HG02678 (cell line): ENCODE data around the gene PEMT.

Experiments used
- ATAC-seq: cut with Tn5 transposase; IDR thresholded peaks from one replicate; pipeline ENCODE4 v1.9.1; 2021; ENCODE audit warnings: mild to moderate bottlenecking, moderate library complexity; ENCODE audit not compliant: unreplicated experiment

Gene PEMT

DNA sequence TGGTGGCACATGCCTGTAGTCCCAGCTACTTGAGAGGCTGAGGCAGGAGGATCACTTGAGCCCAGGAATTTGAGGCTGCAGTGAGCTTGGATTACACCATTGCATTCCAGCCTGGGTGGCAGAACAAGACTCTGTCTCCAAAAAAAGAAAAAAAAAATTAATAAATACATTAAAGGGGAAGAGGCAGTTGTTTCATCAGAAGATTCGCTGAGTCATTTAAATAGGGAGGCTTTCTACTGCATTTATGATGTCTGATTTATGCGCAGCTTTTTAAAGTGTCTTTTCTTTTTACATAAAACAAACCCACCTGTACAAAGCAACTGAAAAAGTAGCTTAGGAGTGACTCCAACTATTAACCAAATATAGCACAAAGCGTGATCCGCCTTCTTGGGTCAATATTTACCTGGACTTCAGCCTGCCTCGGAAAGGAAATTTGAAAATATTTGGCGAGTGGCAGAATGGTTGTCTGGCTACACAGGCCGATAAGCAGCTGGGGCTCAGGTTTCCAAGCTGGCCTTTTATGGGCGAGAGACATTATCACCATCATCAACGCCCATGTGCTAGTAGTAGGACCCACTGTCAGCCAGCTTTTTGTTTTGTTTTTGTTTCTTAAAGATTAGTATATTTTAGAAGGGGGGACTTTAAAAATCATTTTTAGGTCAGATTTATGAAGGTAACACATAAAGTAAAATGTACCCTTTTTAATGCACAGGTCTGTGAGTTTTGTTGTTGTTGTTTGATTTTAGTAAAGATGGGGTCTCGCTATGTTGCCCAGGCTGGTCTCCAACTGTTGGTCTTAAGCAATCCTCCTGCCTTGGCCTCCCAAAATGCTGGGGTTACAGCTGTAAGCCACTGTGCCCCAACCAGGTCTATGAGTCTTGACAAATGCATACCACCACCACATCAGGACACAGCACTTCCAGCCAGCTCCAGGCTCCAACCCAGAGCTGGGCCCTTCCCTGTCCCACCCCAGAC lies 52.8 kb downstream of the PEMT start:
- ATAC-seq = no peak

GRCh38 chr17:17537311-17538099 lies 54.0 kb downstream of the PEMT start:
- no peak for ATAC-seq

- no peak for ATAC-seq
Observed at GRCh38 chr17:17536702-17537101, 54.8 kb downstream of the PEMT start.

DNA sequence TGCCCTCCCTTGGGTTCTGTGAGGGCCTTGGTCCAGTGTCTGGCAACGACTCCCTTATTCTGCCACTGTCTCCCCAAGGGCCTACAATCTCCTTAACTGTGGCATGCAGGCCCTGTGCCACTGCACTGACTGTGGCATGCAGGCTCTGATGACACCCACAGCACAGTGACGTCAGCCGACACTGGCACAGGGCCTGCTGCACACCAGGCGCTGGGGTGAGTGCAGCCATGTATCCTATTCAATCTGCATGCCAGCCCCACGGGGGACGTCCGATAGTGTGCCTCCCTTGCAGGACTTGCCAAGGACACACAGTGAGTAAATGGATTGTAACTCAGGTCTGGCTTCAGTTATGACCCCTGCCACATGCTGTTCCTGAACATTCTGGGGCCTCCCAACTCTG lies 55.6 kb downstream of the PEMT start:
- no peak for ATAC-seq

DNA sequence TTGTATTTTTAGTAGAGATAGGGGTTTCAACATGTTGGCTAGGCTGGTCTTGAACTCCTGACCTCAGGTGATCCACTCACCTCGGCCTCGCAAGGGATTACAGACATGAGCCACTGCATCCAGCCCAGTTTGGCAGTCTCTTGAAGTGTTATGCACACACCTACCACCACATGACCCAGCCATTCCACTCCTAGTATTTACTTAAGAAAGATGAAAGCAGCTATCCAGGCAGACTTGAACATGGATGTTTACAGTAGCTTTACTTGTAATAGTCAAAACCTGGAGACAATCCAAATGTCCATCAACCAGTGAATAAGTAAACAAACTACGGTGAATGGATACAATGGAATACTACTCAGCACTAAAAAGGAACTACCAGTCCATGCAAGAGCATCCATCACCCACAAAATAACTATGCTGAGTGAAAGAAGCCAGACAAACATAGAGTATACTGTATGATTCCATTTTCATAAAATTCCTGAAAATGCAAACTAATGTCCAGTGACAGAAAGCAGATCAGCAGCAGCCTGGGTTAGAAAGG lies 57.5 kb downstream of the PEMT start:
- ATAC-seq = no peak

GRCh38 chr17:17532991-17533390 lies 58.5 kb downstream of the PEMT start:
- no peak for ATAC-seq

DNA sequence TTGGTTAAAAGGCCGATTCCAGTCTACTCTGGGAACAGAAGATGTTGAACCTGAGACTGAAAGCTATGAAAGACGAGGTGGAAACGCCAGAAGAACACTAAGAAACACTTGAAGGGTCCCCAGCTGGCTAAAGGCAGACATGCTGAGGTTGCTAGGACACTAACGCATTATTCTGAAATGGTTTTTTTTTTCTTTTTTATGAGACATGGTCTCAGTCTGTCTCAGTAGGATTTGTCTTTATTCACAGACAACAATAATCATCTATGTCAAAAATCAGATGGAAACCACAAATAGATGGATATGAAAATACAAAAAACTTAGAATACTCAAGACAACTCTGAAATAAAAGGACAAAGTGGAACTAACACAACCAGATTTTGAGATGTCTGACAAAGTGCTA lies 60.4 kb downstream of the PEMT start:
- no peak for ATAC-seq

DNA sequence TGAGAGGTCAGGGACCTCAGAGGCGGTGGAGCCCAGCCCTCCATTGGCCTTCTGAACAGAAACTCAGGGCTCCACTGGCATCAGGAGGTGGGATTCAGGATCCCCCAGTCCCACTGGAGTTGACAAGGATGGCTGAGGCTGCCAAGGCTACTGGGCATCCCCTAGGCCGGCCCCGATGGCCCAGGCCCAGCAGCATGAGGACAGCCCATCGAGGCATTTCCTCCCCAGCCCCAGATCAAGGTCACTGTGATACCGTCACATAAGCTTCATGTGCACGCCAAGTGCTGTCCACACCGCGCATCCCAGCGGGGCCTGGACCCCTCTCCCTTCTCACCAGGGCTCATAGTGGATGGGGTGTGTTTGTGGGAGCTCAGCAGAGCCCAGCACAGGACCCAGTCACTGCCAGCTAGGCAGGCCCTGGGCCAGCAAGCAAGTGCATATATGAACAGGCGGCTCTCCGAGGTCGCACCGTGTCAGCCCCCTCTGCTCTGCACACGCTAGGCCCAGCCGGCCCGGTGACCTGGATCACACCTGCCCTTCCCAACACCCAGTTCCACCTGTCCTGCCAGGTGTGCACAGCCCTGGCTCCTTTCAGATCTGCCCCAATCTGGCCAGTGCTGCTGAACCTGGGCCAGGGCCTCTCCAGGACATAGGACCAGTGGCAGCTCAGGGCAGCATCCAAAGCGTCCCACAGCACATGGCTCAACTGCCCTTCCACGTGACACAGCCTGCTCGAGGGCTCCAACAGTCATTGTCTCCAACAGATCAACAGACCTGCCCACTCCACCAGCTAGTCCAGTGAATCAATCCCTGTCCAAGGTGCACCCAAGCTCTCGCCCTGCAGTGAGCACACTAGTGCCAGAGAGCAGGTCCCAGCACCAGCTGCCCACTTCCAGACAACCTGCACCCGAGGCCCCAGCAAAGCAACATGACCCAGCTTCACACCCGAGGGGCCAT lies 62.5 kb downstream of the PEMT start:
- ATAC-seq = no peak

GRCh38 chr17:17527956-17528500 lies 63.5 kb downstream of the PEMT start:
- no peak for ATAC-seq

DNA sequence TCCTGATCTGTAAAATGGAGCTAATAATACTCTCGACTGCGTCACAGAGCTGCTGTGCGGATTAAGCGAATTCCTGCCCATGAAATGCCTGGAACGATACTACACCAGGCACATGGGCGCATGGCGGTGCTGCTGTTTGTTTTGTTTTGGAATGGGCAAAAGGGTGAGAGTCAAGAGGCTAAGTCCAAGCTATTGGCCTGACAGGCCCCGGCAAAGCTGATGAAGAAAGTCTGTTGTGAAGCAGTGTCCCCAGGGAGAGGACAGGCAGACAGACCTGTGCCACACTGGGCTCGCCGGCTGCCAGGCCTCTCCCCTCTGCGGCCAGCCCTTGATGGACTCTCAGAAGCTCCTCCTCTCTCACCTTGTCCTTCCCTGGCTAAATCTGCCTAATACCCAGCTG lies 64.0 kb downstream of the PEMT start:
- no peak for ATAC-seq

- ATAC-seq = no peak
Observed at GRCh38 chr17:17526369-17526768, 65.1 kb downstream of the PEMT start.

GRCh38 chr17:17525956-17526355 lies 65.6 kb downstream of the PEMT start:
- no peak for ATAC-seq

DNA sequence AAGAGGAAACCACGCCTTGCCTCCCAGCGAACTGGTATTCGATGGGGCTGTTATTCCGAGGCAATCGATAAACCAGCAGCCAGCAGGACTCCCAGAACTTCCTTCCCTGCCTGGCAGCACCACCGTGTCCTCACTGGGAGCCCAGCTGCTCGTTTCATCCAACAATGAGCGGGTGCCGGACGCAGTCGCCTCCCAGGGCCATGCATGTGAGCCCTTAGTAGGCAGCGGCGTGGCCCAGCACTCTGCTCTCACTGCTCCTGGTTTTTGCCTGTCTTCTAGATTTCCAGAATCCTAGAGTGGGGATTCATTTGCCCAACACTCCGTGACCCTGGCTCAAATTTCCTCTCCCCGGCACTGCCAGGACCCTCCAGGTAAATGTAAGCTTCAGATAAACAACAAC lies 66.2 kb downstream of the PEMT start:
- no peak for ATAC-seq

DNA sequence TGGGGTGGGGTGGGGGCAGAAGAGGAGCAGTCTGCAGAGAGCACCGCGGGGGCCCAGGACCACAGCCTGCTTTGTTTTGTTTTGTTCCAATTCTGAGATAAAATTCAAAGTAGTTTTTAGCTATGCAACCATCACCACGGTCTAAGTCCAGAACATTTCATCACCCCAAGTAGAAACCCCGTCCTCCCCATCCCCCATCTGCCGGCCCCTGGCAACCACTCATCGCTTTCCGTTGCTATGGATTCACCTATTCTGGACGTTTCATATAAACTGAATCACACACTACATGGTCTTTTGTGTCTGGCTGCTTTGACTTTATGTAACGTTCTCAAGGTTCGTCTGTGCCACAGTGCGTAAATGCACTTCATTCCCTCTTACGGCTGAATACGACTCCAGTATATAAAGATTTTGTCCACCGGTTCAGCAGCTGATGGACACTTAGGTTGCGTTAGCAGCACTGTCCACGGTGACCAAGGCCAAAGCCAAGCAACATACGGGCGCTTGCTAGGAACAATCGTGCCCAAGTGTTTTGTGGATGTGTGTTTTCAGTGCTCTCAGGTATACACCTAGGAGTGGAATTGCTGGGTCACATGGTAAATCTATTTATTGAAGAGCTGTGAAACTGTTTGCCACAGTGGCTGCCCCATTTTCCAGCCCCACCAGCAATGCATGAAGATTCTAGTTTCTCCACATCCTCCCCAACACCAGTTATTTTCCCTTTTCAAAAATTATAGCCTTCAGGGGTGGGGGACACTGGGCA lies 67.6 kb downstream of the PEMT start:
- no peak for ATAC-seq

DNA sequence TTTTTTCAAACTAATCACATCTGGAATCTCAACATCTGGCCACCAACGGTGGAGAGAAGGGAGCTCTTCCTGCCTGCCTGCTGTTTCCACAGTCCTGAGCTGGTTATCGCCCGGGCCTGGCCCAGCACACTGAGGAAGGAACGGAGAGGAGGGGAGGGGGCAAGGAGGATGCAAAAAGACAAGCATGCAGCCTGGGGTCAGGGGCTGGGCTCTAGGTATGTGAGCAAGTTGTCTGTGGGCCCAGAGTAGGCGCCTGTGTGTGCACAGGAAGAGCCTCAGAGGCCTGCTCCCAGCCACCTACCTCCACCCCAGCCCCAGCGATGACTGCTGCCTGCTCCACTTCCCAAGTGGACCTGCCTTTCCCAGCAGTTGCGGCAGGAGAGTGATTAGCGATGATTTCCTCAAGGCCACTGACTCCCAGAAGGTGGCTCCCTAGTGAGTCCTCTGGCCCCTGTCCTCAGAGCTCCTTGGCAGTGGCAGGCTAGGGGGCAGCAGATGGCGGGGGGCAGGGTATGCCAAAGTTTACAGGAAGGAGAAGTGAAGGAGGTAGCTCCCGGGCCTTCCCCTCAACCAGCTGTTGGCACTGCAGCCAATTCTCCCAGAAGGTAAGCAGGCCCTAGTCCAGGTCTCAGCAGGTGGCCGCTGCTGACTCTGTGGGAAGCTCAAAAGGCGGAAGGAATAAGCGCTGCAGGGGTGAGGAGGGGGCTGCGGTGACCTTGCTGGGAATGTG lies 68.3 kb downstream of the PEMT start:
- no peak for ATAC-seq

DNA sequence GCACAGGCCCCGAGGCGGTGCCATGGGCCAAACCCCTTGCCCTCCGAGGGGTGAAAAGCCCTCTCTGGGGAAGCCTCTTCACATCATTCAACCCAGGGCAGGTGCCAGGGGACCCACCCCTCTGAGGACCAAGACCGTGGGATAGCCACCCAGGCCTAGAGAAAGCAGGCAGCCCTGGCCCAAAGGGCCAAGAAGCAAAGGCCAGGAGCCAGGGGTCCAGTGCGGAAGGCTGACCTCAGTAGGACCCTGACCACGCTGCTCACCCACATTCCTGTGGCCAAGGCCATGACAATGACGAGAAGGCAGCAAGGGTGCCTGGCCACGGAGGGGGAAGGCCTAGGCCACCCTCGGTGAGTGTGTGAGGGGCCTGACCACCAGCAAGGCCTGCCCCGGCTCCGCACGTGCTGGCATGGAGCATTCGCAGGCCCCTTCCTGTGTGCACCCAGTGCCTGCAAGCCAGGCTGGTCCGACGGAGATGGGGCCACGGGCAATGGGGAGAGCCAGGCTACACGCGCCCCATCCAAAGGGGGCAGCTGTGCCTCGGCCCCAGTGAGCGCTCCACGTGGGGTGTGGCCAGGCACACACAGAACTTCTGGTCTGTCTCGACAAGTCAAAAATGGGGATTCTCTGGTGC lies 70.8 kb downstream of the PEMT start:
- no peak for ATAC-seq

DNA sequence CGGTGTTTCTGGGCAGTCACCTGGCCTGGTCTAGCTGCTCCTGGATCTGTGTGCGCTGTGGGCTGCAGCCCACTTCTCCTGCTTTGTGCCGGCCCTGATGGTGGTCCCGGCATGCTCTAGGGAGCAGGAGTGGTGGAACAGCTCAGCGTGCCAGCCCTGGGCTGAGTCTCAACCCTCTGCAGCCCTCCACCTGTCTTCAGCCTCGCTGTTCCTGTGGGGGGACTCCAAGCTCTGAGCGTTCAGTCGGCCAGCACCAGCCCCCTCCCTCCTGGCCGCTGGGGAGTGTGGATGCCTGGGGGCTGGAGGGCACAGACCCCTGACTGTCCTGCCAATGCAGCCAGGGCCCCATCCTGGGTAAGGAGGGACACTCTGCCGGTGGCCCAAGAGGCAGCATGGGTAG lies 71.6 kb downstream of the PEMT start:
- ATAC-seq = no peak

DNA sequence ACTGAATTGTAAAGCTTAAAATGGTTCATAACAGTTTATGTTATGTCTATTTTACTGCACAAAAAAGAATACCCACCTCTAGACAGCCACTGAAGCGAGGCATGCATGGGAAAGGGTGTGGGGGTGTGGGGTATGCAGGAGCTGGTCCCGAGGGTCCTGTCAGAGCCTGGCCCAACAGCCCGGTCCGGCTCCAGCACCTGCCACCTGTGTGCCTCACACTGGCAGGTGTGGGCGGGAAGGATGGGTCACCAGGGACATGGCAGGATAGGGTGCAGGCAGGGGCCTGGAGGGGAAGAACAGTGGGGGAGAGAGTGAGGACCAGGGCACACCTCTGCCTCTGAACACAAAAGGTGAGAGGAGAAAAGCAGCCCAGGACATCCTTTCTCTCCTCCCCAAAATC lies 72.6 kb downstream of the PEMT start:
- ATAC-seq = no peak
